Fibroblast of villous mesenchyme (primary cell): ENCODE results near the gene SMOC1. TPM values are rescaled to one million over a fixed set of nuclear protein-coding genes. Genes with fewer than 3 reads are reported as not detected.

Experiments
- DNase-seq: peaks from one replicate; pipeline ENCODE4 v3.0.0-alpha.2; 2010; ENCODE audit warnings: low read depth
- H3K4me3 ChIP-seq: 2 replicates; pipeline ENCODE4 v1.5.1; 2011; ENCODE audit warnings: low read depth, mild to moderate bottlenecking, low read length
- total RNA-seq: library from RNA; depleted of rRNA; stranded (reverse); fragments of >200 nt; gene quantifications from 2 replicates; pipeline ENCODE4 v1.2.3, GENCODE V29; 2012
- TF ChIP-seq, protein P1 (sequence below): IDR thresholded peaks from 2 replicates; pipeline ENCODE4 v1.5.1; 2012; ENCODE audit warnings: low read depth, mild to moderate bottlenecking, low read length; ENCODE audit not compliant: insufficient read depth

SMOC1 gene
- total RNA-seq, 1 donor: not detected

DNA sequence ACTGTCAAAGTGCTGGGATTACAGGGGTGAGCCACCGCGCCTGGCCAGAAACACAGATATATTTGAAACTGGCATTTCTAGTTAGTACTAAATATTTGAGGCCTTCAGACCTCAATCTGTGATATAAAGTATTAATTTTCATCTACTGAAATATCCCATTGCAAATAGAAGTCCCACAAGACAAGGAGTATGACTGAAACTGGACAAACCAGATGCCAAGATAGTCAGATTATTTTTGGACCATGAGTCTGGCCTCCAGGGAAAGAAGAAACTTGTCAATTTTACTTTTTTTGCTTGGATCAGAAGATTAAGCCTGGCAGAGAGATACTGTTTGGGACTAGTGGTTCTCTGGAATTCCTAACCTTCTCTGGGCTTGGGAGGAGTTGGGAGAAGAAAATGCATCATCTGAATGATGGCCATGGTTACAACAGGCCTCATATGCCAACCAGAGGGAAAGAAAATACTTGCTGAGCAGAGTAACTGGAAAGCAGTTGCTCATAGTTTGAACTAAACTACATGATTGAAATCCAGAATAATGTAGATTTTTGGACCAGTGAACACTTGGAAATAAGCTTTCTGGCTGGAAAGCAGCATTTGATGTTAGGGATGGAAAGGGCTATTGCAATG, 2.9 kb upstream of the SMOC1 start:
- TF ChIP-seq, protein P1, sequence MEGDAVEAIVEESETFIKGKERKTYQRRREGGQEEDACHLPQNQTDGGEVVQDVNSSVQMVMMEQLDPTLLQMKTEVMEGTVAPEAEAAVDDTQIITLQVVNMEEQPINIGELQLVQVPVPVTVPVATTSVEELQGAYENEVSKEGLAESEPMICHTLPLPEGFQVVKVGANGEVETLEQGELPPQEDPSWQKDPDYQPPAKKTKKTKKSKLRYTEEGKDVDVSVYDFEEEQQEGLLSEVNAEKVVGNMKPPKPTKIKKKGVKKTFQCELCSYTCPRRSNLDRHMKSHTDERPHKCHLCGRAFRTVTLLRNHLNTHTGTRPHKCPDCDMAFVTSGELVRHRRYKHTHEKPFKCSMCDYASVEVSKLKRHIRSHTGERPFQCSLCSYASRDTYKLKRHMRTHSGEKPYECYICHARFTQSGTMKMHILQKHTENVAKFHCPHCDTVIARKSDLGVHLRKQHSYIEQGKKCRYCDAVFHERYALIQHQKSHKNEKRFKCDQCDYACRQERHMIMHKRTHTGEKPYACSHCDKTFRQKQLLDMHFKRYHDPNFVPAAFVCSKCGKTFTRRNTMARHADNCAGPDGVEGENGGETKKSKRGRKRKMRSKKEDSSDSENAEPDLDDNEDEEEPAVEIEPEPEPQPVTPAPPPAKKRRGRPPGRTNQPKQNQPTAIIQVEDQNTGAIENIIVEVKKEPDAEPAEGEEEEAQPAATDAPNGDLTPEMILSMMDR: no peak
- no peak for DNase-seq
- H3K4me3 ChIP-seq: no peak overlapping the region

DNA sequence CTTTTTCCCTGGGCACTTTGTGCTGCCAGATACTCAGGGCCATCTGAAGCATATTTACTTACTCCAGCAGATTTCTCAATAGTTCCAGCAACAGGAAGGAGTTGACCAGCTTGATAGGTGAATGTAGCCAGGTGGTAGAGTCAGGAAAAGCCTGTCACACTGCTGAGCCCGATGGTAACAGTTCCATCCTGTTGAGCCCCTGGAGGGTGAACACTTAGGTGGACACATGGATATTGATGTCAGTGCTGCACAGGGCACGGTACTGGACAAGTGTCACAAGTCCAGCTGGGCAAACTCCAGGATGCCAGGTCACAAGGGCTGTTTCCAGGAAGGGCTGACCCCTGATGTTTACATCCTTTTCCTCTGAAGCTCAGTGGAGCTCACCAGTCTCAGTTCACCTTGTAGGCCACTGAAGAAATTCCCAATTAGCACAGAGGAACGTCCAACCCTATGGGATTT, 2.3 kb upstream of the SMOC1 start:
- DNase-seq: no peak
- H3K4me3 ChIP-seq: no peak overlapping the region
- TF ChIP-seq, protein P1: no peak

DNA sequence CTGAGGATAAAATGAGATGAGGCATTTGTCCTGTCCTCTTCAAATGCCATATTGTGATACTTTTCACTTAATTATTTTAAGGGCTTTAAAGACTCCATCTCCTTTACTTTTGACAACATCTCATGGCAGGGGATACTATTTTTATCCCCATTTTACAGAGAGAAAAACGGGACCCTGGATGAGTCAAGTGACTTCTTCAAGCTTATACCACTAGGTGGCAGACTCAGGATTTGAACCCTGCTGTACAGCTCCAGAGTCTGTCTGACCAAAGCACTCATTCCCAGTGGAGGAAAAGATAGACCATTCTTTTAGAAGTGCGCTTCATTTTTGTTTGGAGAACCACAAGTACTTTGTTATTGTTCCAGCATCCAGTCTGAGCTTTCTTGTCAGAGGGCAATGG, 1.7 kb upstream of the SMOC1 start:
- DNase-seq: peak; percentile 9
- no peak overlapping the region for H3K4me3 ChIP-seq
- TF ChIP-seq, protein P1: peak; percentile 40

DNA sequence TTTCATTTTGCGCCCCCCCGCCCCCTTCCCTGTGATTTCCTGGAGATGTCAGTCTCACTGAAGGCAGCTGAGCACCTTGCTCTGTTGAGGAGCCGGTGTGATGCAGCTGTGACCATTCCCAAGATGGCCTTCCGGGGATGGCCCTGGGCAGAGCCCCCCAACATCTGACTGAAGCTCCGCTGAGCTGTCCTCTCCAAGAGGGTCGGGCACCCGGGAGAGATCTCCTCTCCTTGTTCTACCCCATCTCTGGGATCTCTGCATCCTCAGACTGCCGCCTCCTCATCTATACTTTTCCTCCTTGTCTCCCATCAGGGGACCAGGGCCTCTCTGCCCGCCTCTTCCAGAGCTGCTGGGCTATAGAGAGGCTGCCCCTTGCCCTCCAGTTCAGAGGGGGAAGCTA, 965 bp upstream of the SMOC1 start:
- no peak for DNase-seq
- TF ChIP-seq, protein P1: no peak
- H3K4me3 ChIP-seq: no peak overlapping the region

DNA sequence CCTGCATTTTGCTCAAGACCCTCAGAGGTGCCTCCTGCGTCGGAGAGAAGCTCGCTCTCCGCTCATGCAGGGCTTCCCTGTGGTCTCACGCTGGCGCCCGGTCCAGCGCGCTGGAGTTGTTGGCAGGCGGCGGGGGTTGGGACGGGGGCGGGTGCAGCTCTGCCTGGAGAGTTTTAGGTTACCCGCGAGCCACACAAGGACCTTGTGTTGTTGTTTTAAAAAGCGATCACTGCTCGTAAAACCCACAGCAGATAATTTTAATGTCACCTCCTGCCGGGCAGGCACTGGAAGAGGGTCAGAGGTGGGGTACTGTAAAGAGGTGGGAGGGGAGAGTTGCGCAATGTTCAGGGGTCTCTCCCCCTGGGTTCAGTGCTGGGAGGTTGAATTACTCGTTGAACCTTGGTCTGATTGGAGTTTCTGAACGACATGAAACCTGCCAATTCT, 850 bp downstream of the SMOC1 start:
- TF ChIP-seq, protein P1: no peak
- DNase-seq: no peak
- no peak overlapping the region for H3K4me3 ChIP-seq

DNA sequence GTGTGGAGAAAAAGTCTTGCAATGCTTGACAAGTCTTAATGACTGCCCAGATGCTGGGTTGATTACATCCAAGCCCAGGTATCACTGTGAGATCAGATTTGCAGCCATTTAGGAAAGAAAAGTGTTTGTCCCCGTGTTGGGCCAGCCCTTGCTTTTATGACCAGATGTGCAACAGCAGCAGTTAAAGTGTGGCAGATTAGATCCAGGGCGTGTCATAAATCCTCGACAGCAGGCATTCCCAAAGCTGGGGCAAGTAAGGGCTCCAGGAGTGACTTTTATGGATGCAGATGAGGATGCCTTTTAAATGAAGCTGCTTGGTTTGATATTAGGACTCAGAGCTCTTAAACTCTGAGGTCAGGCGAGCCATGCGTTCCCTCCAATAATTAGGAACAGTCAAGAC, 1.7 kb downstream of the SMOC1 start:
- H3K4me3 ChIP-seq: no peak overlapping the region
- TF ChIP-seq, protein P1: no peak
- DNase-seq: no peak
